Measurements from ENCODE around the gene NFKBIA.
"Not testable (repeated sequence)": the region's sequence is repeated elsewhere in the genome, so short reads cannot be mapped to it uniquely, and the experiment has no call there.

Gene NFKBIA

DNA sequence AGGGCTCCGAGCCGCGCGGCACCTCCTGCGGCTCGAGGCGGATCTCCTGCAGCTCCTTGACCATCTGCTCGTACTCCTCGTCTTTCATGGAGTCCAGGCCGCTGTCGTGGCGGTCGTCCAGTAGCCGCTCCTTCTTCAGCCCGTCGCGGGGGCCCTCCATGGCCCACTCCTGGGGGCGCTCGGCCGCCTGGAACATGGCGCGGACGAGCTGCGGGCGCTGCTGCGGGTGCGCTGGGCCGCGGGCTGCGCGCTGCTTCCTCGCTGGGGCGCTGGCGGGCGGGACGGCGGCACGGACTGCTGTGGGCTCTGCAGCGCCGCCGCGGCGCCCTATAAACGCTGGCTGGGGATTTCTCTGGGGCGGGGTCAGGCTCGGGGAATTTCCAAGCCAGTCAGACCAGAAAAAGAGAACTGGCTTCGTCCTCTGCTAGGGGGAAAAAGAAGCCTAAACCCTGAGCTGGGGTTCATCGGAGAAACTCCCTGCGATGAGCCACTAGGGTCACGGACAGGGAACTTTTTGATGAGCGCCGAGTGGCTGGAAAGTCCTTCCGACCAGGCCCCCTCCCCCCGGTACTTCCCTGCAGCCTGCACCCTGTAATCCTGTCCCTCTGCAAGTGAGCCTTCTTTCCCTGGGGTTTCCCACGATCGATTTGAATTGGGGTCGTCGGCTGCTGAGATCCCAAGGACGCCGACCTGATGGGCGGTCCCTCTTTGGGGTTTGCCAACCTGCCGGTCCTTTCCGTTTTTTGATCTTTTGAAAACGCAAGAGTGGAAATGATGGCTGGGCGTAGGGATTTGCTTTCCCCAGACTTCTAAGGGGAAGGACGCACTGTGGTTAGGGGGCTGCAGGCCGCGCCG, at the start of gene NFKBIA:
NFKBIA (minus strand) TSS at position 301 of the 855 bp plus-strand sequence; CDS start at position 196, 105 bp downstream.
- peak; percentile 100 for DNase-seq

DNA sequence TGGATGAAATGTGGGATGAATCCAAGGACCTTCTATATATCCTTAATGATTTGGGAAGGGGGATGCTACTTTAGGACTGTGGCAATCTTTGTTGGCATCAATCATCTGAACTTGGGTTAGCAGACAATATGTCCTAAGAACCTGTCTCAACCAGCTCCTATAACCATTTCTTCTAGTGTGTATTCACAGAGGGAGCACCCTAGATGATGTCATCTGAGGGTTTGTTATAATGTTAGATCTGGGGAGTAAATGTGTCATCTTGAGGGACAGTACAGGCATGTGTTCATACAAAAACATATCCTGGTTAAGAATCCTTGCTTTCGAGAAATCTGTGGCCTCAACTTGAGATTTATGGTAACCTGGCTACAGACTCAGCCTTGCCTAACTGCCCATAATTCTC, 41.9 kb upstream of the NFKBIA start:
- DNase-seq: no peak

- no peak for DNase-seq
Measured at GRCh38 chr14:35444104-35444503, 39.6 kb upstream of the NFKBIA start.

GRCh38 chr14:35441160-35441559, 36.6 kb upstream of the NFKBIA start:
- no peak for DNase-seq

DNA sequence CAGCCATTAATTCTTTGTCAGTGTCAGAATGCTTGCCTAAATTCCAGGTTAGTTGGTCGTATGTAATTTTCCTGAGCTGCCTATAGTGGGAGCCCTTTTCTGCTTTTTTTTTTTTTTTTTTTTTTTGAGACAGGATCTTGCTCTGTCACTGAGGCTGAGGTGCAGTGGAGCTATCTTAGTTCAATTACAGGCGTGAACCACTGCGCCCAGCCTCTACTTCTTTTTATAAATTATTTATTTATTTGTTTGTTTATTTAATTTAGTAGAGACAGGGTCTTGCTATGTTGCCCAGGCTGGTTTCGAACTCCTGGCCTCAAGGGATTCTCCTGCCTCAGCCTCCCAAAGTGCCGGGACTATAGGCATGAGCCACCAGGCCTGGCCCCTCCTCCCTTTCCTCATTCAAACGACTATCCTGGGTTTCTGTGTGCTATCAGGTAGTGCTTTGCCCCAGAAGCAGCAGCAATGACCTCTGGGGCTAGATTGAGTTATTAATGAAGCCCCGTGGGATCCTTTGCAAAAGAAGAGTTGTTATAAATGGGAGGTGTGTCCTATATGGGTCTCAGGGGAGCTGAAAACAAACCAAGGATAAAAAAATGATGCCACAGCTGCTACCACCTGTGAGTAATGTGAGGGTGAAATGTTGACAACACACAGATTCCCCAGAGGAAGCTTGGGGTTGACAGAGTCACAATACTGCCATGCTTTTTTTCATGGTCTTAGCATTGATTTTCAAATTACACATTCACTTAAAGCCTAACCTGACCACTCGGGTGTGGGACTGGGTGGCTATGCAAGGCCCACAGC, 34.6 kb upstream of the NFKBIA start:
- DNase-seq: peak; percentile 69

DNA sequence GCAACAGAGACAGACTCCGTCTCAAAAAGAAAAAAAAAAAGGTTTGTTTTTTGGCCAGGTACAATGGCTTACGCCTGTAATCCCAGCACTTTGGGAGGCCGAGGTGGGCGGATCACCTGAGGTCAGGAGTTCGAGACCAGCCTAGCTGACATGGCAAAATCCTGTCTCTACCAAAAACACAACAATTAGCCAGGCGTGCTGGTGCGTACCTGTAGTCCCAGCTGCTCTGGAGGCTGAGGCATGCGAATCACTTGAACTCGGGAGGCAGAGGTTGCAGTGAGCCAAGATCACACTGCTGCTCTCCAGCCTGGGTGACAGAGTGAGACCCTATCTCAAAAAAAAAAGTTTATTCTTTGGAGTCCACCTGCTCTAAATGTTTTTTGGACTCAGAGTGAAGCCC, 33.9 kb upstream of the NFKBIA start:
- DNase-seq: not testable (repeated sequence)

DNA sequence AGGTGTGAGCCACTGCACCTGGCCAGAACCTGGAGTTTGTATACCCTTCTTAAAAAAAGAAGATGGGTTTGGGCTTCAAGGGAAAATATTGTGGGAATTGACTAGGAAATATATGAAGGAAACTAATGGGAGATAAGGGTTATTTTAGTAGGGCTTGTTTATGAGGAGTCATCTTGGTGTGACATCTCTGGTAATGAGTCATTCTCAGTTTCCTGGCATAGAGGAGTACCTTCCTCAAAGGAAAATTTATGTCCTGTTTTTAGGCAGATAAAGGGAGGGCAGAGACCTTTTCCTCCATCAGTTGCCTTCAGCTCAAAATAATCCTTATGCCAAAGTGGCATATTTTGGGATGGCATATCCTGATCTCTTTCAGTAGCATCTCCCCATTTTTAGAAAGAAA, 30.6 kb upstream of the NFKBIA start:
- DNase-seq: no peak

DNA sequence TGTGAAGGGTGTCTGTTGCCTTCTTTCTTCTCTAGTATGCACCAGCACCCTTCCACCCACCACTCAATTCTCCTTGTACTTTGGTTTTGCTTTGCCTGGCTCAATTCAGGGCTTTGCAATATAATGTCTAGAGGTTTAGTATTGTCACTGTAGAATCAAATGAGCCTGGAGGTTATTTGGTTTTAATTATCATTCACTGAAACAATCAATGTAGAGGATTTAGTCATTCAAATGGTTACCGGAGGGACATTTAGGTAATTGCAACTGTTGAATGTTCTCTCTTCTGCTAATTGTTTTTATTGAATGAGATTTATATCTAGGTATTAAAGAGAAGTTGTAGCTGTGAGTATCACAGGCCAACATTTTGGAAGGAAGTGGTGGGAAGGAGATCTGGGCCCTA, 29.3 kb upstream of the NFKBIA start:
- no peak for DNase-seq

DNA sequence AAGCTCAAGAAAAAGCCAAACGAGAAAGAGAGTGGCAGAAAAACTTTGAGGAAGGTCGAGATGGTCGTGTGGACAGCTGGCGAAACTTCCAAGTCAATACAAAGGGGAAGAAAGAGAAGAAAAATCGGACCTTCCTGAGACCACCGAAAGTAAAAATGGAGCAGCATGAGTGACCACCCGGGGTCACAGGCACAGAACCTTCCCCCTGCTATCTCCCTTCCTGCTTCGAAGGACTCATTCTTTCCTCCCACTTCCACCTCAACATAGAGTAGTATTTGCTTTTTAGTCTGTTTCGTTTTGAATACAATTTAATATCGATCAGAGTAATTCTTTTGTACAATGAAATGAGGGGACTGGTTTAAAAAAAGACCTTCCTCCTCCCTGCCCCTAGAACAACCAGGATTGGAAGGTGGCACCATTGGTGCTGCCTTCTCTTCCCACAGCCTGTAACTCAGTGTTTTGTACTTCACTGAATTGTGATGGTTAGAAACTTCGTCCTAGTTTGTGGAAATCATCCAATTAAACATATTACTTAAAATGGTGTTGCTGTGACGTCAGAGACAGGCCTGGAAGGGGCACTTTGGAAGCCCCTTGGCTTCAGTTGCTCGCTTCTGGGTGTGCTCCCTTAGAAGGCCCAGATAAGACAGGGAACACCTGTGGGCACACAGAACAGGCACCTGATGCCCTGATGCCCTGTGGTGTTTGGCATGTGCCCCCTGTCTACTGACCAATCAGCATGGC, 26.1 kb upstream of the NFKBIA start:
- no peak for DNase-seq

DNA sequence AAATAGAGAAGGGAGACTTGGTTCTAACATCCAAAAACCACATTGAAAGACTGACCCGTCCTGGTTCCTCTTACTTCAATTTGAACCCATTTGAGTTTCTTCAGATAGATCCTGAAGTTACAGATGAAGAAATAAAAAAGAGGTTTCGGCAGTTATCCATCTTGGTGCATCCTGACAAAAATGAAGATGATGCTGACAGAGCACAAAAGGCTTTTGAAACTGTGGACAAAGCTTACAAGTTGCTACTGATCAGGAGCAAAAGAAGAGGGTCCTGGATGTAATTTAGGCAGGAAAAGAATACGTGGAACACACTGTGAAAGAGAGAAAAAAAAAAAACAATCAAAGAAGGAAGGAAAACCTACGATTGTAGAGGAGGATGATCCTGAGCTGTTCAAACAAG, 25.4 kb upstream of the NFKBIA start:
- DNase-seq: no peak

DNA sequence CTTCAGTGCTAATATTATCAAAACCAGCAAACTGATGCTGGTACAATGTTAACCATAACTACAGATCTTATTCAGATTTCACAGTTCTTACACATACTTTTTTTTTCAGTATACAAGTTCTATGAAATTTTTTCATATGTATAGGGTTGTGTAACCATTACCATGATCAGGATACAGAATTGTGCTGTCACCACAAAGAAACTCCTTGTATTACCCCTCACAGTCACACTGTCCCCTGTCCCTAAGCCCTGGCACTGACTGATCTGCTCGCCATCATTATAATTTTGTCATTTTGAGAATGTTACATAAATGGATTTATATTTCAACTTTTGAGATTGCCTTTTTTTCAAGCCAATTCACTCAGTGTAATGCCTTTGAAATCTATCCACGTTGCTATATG, 21.3 kb upstream of the NFKBIA start:
- no peak for DNase-seq

- DNase-seq: no peak
Measured at GRCh38 chr14:35423621-35424020, 19.1 kb upstream of the NFKBIA start.

GRCh38 chr14:35420036-35420811, 15.7 kb upstream of the NFKBIA start:
- no peak for DNase-seq

DNA sequence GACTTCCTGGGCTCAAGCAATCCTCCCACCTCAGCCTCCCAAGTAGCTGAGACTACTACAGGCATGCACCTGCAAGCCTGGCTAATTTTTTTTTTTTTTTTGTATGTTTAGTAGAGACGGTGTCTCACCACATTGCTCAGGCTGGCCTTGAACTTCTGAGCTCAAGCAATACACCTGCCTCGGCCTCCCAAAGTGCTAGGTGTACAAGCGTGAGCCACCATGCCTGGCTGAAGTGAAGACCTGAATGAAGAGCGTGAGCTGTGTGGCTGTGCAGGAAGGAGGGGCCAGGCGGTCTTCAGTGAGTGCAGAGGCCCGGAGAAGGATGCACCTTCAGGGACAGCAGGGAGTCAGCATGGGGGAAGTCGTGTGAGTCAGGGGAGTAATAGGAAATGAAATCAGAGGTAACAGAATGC, 14.9 kb upstream of the NFKBIA start:
- no peak for DNase-seq

DNA sequence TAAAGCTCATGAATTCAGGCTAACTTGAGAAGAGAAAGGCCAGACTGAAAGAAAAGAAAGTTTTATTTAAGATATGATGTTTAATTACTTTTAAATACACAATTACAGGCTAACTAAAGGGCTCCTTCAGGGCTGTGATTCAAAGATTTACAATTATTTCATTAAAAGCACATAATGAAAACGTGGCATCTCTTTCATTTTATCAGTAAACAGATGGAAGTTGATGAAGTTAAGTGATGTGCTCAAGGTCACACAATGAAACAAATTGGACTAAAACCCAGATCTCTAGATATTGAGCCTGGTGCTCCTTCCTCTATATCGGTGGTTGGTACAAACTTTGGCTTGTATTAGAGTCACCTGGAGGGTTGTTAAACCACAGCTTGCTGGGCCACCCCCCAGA, 13.5 kb upstream of the NFKBIA start:
- DNase-seq: no peak

- no peak for DNase-seq
Measured at GRCh38 chr14:35416108-35416750, 11.7 kb upstream of the NFKBIA start.

GRCh38 chr14:35414365-35414764, 9.8 kb upstream of the NFKBIA start:
- DNase-seq: peak; percentile 51

DNA sequence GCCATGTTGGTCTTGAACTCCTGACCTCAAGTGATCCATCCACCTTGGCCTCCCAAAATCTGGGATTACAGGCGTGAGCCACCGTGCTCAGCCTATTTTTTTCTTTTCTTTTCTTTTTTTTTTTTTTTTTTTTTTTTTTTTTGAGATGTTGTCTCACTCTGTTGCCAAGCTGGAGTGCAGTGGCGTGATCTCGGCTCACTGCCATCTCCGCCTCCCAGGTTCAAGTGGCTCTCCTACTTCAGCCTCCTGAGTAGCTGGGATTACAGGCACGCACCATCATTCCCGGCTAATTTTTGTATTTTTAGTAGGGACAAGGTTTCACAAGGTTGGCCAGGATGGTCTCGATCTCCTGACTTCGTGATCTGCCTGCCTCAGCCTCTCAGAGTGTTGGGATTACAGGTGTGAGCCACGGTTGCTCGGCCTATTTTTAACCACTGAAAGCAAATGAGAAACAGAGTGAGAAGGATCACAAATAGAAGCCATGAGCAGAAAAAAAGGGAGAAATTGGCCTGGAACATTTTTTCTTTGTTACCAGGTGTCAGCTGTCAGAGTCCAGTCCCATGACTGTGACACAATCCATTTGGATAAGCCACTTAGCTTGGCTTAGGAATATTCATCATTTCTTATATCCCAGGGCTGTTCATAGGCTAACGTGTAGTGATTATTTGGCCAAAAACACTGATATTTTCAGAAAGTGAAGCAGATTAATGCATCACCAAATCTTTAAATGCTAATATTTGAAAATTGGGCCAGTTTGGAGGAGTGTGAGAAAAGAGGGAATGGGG, 7.9 kb upstream of the NFKBIA start:
- DNase-seq: peak; percentile 98

GRCh38 chr14:35410858-35411257, 6.3 kb upstream of the NFKBIA start:
- no peak for DNase-seq

DNA sequence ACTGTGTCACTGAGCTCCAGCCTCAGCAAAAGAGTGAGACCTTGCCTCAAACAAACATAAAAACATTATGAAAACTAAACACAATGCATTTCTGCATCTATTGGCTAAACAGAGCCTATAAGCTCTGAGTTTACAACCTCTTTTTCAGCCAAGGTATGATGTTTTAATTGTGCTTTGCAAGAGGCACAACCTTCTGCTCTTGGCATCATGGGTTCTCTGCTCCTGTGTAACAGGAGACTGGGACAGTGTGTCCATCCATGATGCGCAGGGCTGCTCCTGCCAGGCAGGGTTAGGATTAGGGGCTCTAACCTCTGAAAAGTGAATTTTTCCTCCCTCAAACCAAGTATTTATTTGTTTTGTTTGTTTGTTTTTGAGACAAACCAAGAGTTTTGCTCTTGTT, 5.0 kb upstream of the NFKBIA start:
- DNase-seq: no peak

GRCh38 chr14:35408026-35408425, 3.5 kb upstream of the NFKBIA start:
- no peak for DNase-seq

Data from NCI-H2029 (cell line).